ENCODE results near the gene STK24.

GRCh38 chr13:98515818-98516465 is 61.0 kb downstream of the STK24 start:
- no peak for TF ChIP-seq POLR2AphosphoS5 (IDR thresholded peaks at IDR 0.05; ENCODE audit: low read depth, low read length)
- TF ChIP-seq CTCF (IDR thresholded peaks at IDR 0.05; ENCODE audit: control extremely low read depth in 1 of 3, insufficient read depth in 1 of 3, low read depth in 1 of 3, low read length in 3 of 3) = no peak
- no peak for TF ChIP-seq CEBPB (IDR thresholded peaks at IDR 0.05; ENCODE audit: low read depth, low read length)
- TF ChIP-seq RAD21 (IDR thresholded peaks at IDR 0.05 in 1 of 2, conservative IDR thresholded peaks at IDR 0.05 in 1 of 2; ENCODE audit: low read depth in 2 of 2, low read length in 2 of 2) = no peak
- TF ChIP-seq, protein P1, sequence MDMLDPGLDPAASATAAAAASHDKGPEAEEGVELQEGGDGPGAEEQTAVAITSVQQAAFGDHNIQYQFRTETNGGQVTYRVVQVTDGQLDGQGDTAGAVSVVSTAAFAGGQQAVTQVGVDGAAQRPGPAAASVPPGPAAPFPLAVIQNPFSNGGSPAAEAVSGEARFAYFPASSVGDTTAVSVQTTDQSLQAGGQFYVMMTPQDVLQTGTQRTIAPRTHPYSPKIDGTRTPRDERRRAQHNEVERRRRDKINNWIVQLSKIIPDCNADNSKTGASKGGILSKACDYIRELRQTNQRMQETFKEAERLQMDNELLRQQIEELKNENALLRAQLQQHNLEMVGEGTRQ (IDR thresholded peaks at IDR 0.05; ENCODE audit: low read length) = no peak
- no peak for TF ChIP-seq EGR1 (IDR thresholded peaks at IDR 0.05; ENCODE audit: borderline replicate concordance, low read depth, low read length)
- no peak for TF ChIP-seq SUZ12 (IDR thresholded peaks at IDR 0.05; ENCODE audit: low read length)
- TF ChIP-seq BRCA1 (IDR thresholded peaks at IDR 0.05; ENCODE audit: low read depth, low read length) = no peak
- no peak for TF ChIP-seq POU5F1 (IDR thresholded peaks at IDR 0.05; ENCODE audit: low read depth, low read length)
- no peak for TF ChIP-seq SIX5 (IDR thresholded peaks at IDR 0.05; ENCODE audit: low read depth, low read length)
